A549 (cell line): ENCODE measurements around the gene CERS6.

Experiments used
- CHD2 ChIP-seq: fragments of 150-350 bp; IDR thresholded peaks from 2 replicates; pipeline ENCODE4 v1.6.1; 2014; ENCODE audit warnings: low read length; ENCODE audit not compliant: partially characterized antibody
- EP300 ChIP-seq, 2 experiments: fragments of >200 bp; sonication (Bioruptor Twin); formaldehyde crosslinking; IDR thresholded peaks; 2 replicates in 1 of 2; 3 replicates in 1 of 2; pipeline ENCODE4 v1.6.1; 2016 to 2017
- HDAC2 ChIP-seq: fragments of 200-600 bp; sonication (generic); IDR thresholded peaks from 2 replicates; pipeline ENCODE4 v1.6.1; 2016
- KDM5A ChIP-seq: fragments of 200-600 bp; sonication (generic); IDR thresholded peaks from 2 replicates; pipeline ENCODE4 v1.6.1; 2016; ENCODE audit warnings: antibody characterized with exemption, mild to moderate bottlenecking
- MAFK ChIP-seq: fragments of 450-650 bp; IDR thresholded peaks from 2 replicates; pipeline ENCODE4 v1.6.1; 2014; ENCODE audit not compliant: partially characterized antibody
- MAZ ChIP-seq: fragments of 150-350 bp; IDR thresholded peaks from 2 replicates; pipeline ENCODE4 v1.6.1; 2014; ENCODE audit warnings: antibody characterized with exemption, low read depth, low read length, borderline replicate concordance
- POLR2A ChIP-seq: IDR thresholded peaks from 2 replicates; pipeline ENCODE4 v1.6.1; 2012; ENCODE audit warnings: mild to moderate bottlenecking, low read length
- POLR2AphosphoS2 ChIP-seq: conservative IDR thresholded peaks from 2 replicates; pipeline ENCODE4 v1.6.1; 2012; ENCODE audit warnings: low read length, improper control_type of control experiment, inconsistent platforms
- RAD21 ChIP-seq, 2 experiments: fragments of >200 bp in 1 of 2; sonication (Bioruptor Twin) in 1 of 2; formaldehyde crosslinking in 1 of 2; IDR thresholded peaks in 1 of 2; conservative IDR thresholded peaks in 1 of 2; 2 replicates in 1 of 2; 3 replicates in 1 of 2; pipeline ENCODE4 v1.6.1; 2012 to 2018; ENCODE audit warnings: inconsistent platforms in 1 of 2
- RARB ChIP-seq: fragments of 250-450 bp; sonication (Bioruptor Pico); IDR thresholded peaks from 2 replicates; pipeline ENCODE4 v1.8.0; 2021; ENCODE audit warnings: mild to moderate bottlenecking, moderate library complexity
- TF ChIP-seq, protein P1 (sequence below): fragments of 150-350 bp; IDR thresholded peaks from 2 replicates; pipeline ENCODE4 v1.6.1; 2014; ENCODE audit warnings: low read depth, mild to moderate bottlenecking, low read length
- TF ChIP-seq, protein P2 (sequence below): fragments of >200 bp; sonication (Bioruptor Twin); formaldehyde crosslinking; IDR thresholded peaks from 3 replicates; pipeline ENCODE4 v1.5.1; 2016
- TF ChIP-seq, protein P3 (sequence below): fragments of 200-600 bp; sonication (generic); IDR thresholded peaks from 2 replicates; pipeline ENCODE4 v1.6.1; 2016; ENCODE audit warnings: antibody characterized with exemption, mild to moderate bottlenecking, moderate library complexity

DNA sequence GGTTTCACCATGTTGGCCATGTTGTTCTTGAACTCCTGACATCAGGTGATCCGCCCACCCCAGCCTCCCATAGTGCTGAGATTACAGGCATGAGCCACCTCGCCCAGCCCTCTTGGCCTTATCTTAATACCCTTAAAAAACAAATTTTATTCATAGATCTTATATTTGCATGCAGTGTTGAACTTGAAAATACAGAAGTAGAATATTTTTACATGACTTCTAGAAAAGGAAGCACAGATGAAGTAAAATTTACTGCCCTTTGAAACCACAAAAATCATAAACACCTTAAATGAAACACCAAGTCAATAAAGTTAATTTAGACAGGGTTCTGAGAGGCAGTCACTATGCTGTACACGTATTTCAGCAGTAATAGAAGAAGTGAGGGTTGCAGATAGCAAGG is 145.7 kb downstream of the CERS6 start:
- TF ChIP-seq, protein P1, sequence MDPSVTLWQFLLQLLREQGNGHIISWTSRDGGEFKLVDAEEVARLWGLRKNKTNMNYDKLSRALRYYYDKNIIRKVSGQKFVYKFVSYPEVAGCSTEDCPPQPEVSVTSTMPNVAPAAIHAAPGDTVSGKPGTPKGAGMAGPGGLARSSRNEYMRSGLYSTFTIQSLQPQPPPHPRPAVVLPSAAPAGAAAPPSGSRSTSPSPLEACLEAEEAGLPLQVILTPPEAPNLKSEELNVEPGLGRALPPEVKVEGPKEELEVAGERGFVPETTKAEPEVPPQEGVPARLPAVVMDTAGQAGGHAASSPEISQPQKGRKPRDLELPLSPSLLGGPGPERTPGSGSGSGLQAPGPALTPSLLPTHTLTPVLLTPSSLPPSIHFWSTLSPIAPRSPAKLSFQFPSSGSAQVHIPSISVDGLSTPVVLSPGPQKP: no peak
- TF ChIP-seq, protein P2, sequence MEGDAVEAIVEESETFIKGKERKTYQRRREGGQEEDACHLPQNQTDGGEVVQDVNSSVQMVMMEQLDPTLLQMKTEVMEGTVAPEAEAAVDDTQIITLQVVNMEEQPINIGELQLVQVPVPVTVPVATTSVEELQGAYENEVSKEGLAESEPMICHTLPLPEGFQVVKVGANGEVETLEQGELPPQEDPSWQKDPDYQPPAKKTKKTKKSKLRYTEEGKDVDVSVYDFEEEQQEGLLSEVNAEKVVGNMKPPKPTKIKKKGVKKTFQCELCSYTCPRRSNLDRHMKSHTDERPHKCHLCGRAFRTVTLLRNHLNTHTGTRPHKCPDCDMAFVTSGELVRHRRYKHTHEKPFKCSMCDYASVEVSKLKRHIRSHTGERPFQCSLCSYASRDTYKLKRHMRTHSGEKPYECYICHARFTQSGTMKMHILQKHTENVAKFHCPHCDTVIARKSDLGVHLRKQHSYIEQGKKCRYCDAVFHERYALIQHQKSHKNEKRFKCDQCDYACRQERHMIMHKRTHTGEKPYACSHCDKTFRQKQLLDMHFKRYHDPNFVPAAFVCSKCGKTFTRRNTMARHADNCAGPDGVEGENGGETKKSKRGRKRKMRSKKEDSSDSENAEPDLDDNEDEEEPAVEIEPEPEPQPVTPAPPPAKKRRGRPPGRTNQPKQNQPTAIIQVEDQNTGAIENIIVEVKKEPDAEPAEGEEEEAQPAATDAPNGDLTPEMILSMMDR: no peak
- TF ChIP-seq, protein P3, sequence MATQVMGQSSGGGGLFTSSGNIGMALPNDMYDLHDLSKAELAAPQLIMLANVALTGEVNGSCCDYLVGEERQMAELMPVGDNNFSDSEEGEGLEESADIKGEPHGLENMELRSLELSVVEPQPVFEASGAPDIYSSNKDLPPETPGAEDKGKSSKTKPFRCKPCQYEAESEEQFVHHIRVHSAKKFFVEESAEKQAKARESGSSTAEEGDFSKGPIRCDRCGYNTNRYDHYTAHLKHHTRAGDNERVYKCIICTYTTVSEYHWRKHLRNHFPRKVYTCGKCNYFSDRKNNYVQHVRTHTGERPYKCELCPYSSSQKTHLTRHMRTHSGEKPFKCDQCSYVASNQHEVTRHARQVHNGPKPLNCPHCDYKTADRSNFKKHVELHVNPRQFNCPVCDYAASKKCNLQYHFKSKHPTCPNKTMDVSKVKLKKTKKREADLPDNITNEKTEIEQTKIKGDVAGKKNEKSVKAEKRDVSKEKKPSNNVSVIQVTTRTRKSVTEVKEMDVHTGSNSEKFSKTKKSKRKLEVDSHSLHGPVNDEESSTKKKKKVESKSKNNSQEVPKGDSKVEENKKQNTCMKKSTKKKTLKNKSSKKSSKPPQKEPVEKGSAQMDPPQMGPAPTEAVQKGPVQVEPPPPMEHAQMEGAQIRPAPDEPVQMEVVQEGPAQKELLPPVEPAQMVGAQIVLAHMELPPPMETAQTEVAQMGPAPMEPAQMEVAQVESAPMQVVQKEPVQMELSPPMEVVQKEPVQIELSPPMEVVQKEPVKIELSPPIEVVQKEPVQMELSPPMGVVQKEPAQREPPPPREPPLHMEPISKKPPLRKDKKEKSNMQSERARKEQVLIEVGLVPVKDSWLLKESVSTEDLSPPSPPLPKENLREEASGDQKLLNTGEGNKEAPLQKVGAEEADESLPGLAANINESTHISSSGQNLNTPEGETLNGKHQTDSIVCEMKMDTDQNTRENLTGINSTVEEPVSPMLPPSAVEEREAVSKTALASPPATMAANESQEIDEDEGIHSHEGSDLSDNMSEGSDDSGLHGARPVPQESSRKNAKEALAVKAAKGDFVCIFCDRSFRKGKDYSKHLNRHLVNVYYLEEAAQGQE: no peak
- TF ChIP-seq EP300 (IDR thresholded peaks at IDR 0.05) (no peak), HDAC2 (no peak), POLR2A (no peak), KDM5A (no peak), POLR2AphosphoS2 (no peak), MAFK (no peak), CHD2 (no peak), RAD21 (conservative IDR thresholded peaks at IDR 0.05 in 1 of 2, IDR thresholded peaks at IDR 0.05 in 1 of 2) (no peak), MAZ (no peak), RARB (no peak)
